HG03066 (cell line): ENCODE results near the gene RABEP2.
"Not testable (repeated sequence)": the region's sequence is repeated elsewhere in the genome, so short reads cannot be mapped to it uniquely, and the experiment has no call there.

ENCODE experiments used
- ATAC-seq: cut with Tn5 transposase; IDR thresholded peaks from one replicate; pipeline ENCODE4 v1.9.1; 2021; ENCODE audit warnings: low read depth; ENCODE audit not compliant: unreplicated experiment

Gene RABEP2

GRCh38 chr16:28880955-28881354 is 44.1 kb downstream of the RABEP2 start:
- no peak for ATAC-seq

DNA sequence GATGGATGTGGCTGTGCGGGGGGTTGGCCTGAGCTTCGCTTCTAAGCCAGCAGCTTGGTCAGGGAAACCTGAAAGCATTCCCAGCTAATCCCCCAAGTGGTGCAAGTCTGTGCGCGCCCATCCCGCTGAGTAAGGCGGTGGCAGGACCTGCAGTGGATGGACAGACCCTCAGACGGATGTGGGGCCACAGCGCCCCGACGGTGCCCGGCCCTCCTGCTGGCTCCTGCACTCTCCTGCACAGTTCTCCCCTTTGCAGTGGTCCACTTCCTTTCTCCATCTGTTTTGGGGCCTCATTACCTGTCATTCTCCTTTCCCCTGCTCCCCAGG is 44.5 kb downstream of the RABEP2 start:
- ATAC-seq = no peak

DNA sequence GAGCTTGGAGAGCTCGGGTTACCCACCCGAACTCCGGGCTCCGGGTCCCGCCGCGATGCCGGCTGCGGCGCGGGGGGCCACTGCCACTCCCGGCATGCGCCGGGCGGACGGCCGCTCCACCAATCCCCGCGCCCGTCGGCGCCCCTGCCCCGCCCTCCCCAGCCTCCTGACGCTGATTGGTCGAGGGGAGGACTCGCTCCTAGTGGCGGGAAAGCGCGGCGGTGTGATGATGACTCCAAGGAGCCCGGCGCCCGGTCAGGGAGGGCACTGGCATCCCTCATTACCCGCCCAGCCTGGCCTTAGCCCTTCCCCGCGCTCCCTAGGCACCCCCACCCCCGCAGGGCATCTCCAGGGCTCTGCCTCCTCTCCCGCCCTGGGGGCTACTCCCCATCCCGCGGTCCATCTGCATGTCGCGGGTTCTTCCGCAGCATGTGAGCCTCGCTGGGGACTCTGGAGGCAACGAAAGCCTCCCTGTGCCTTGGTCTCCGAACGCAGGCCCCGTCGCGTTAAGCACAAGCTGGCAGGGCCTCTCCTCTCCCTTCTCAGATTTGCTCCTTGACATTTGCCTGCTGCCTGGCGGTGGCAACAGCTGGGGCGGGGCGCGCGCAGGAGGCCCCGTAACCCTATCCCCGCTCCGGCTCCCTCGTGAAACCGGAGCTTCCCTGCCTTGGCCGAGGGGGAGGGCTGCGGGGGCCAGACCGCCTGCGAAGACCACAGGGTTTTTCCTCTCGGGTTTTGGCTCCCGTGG is 45.0 kb downstream of the RABEP2 start:
- ATAC-seq = no peak

DNA sequence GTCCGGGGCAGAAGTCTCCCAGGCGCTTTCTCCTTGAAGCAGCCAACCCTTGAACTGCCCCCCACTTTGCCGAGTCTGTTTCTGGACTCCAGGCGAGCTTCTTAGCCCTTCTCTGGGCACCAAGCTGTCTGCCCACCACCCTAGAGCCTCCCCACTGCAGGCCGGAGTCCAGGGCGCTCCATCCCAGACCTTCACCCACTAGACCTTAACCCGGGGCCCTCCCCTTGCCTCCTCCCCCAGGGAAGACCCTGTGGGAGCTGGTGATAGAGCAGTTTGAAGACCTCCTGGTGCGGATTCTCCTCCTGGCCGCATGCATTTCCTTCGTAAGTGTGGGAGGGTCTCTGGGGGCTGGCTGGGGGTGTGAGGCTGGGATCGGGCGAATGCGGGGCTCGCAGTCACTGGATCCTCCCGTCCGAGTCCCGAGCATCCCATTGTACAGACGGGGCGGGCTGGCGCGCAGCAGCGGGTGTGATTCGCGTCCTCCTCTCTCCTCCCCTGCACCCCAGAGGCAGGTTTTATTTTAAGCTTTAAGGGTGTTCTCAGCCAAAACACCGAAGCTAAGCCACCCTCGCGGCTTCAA is 45.7 kb downstream of the RABEP2 start:
- ATAC-seq = no peak

DNA sequence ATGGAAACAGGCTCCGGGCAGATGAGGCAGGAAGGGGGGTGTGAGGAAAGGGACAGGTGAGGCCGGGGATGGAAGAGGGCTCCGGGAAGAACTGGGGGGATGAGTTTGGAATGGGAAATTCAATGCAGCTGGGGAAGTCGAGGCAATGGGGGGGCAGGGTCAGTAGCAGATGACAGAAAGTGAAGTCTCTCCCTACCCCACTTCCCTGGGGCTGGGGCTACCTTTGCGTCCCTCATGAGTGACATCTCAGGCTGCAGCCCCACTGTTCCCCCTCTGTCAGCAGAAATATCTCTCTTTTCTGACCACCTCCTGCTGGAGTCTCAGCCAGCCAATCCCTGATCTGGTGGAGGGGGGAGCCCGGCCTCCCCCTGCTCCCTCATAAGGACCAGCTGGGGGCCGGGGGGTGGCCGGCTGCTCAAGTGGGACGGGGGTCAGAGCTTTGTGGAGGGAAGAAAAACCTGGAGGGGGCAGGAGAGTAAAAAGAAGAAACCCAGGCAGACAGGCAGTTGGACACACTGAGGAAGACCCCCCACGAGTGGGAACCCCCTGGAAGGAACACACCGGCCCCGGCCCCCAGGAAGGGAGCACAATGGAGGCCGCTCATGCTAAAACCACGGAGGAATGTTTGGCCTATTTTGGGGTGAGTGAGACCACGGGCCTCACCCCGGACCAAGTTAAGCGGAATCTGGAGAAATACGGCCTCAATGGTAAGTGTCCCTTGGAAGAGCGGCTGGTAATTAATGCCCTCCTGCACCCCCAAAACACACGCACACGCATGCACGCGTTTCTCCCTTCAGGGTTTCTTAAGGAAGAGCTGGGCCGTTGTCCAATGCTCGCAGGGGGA is 46.7 kb downstream of the RABEP2 start, which contains the start of gene ATP2A1:
TSS of gene ATP2A1 (plus strand) at position 406 of the 844 bp plus-strand sequence. CDS start at position 590, 184 bp downstream.
- ATAC-seq = no peak

DNA sequence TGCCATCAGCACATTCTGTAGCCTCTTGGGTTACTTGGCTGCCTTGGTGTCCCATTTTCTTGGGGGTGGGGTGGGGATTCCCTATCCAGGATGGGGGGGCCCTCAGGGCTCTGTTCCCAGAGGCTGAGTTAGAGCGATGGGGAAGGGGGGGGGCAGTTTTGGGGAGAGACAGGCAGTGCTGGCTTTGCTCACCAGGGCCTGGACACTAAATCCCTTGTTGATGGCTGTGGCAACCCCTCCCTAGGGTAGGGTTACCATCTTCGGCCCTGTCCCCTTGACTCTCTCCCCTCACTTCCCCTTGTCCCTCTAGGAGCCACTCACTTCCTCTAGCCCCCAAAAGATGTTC is 47.4 kb downstream of the RABEP2 start:
- no peak for ATAC-seq

DNA sequence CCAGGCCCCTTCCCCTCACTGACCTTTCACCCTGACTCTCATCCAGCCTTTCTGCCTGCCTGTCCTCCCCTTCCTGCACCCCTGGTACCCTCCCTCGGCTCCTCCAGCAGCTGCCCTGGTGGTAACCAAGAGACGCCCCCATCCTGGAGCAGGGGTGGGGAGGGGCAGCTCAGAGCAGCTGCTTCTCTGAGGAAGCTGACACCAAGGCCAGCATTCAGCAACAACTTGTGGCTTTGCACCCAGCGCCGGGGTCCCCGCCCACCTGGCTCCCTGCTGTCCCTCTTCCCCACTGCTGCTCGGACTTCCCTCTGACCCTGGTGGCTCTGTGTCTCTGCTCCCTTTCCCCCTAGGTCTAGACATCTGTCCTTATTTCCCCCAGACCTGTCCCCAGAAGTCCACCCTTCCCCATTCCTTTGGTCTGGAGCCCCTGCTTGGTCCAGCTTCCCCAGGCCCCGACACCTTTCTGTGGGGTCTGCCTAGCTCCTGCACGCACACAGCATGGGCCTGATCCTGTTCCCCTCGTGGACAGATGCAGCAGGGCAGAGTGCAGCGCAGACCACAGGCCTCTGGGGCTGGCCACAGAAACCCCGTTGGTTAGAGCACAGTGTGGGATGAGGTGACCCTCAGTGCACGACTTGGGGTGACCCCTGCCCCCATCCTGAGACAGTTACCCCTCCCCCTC is 47.9 kb downstream of the RABEP2 start:
- no peak for ATAC-seq

DNA sequence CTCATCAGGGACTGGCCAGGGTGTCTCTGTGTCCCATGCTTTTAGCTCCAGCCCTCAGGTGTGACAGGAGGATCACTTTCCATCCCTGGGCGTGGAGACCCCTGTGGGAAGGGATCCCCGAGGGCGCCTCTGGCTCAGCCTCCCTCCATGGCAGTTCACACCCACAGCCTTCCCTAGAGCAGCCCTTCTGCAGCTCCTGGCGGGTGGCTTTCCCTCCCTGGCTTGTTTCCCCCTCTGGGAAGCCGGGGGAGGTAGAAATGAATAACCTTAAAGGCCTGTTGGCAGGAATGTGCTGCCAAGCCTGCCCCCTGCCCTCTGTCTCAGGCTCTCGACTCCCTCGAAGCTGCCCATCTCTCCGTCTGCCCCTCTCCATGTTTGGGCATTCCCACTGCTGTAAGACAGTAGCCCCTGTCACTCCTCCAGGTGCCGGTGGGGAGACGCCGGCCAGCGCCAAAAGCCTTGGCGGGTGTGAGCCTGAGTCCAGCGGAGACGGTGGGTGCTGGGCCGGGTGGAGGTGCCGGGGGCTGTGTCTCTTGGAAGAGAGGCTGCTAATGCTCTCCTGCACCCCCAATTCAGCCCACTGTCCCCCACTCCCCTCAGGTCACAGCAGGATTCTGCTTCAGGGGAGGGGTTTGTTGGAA is 48.9 kb downstream of the RABEP2 start:
- no peak for ATAC-seq

DNA sequence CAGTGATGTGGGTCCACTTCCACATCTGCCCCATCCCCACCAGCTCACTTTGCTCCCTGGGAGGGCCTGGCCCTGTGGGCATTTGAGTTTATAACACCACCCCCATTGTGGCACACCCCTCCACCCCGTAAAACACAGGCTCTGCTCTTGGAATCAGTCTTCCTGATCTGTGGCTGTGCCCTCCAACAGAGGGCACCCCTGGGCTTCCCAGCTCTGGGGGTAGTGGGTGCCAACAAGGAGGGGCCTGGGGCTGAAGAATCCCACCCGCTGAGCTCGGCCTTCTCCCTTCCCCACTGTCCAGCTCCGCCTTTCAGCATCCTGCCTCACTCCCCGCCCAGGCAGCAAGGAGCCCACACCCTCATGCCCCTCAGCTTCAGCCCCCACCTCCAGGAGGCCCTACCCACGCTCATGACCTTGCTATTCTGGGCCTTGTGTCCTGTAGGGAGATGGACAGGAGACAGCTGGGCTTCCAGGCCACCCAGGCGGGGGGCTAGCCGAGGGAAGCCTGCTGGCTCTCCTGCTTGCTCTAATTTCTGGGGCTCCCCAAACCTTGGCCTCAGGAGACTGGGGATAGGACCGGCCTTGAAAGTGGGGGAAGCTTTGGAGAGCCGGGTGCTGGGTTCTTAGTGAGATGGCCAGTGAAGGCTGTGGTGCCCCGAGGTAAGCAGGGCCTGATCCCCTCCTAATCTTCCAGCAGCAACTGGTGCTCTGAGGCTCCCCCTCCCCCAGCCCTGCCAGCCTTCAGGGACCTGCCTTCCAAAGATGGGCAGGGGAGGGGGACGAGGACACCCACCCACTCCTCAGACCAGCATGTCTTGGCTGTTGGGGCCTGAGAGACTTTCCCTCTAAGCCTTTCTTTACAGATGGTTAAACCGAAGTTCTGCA is 49.7 kb downstream of the RABEP2 start:
- no peak for ATAC-seq

DNA sequence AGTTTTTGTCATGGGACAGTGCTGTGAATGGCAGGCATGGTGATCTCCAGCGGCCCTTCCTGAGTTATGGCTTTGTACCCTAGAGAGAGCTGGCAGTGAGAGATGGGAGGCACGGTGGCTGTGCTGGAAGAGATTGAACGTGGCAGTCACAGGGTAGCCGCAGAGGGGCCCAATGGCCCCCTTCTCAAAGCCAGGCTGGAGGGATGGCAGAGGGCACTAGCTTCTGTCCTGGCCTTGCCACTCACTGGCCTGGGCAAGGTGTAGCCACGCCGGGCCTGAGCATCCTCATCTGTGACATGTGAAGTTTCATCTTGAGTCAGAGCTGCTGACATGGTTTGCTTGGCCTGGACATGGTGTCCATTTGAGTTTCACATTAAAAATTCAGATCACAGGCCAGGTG is 50.6 kb downstream of the RABEP2 start:
- no peak for ATAC-seq

DNA sequence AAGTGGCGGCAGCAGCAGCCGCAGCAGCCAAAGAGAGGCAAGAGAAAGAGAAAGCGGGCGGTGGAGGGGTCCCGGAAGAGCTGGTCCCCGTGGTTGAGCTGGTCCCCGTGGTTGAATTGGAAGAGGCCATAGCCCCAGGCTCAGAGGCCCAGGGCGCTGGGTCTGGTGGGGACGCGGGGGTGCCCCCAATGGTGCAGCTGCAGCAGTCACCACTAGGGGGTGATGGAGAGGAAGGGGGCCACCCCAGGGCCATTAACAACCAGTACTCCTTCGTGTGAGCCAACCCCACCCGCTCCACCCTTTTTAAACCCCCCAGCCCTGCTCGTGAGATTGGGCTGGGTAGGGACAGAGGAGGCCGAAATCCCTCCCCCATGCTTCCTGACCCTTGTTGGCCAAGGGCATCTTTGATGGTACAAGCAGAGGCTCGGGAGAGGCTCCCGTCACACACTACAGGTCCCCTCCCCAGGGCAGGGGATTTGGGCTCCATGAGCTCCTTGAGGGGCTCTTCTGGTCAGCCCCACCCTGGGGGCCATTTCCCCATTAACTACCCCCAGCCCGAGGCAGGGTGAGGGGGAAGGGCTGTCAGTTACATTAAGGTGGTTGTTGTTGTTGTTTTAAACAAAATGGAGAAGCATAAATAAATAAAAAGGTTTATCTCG is 51.4 kb downstream of the RABEP2 start:
- ATAC-seq = no peak

DNA sequence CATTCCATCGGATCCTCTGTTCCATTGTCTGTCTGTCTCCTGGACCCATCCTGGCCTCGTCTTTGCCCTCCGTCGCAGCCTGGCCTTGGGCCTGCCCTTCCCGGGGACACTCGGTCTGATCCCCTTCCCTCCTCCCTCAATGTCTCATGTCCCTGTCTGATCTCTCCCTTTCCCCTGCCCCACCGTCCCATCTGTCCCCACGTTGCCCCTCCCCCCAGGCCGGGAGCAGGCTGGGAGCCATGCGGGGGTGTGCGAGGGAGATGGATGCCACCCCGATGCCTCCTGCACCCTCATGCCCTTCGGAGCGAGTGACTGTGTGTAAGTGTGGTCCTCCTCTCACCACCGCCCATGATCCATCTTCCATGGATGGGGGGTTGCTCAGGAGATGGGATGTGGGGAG is 52.1 kb downstream of the RABEP2 start:
- no peak for ATAC-seq

DNA sequence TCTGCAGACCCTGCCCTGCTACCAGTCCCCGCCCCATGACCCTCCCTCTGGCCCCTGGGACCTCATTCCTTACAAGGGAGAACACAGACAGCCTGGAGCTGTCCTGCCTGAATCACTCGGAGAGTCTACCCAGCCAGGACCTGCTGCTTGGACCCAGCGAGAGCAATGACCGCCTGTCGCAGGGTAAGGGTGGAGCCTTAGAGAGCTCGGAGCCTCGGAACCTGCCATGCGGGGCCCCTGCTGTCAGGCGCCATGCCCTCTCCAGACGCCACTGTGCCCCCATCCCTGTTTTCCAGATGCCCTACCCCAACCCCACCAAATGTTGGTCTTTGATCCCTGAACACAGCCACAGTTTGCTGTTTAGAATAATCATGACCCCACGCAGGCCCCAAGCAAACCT is 55.8 kb downstream of the RABEP2 start:
- ATAC-seq = no peak

GRCh38 chr16:28867646-28868045 is 57.4 kb downstream of the RABEP2 start:
- ATAC-seq = not testable (repeated sequence)

- no peak for ATAC-seq
Observed at GRCh38 chr16:28867241-28867640, 57.8 kb downstream of the RABEP2 start.

GRCh38 chr16:28866454-28866804 is 58.6 kb downstream of the RABEP2 start:
- ATAC-seq = no peak

DNA sequence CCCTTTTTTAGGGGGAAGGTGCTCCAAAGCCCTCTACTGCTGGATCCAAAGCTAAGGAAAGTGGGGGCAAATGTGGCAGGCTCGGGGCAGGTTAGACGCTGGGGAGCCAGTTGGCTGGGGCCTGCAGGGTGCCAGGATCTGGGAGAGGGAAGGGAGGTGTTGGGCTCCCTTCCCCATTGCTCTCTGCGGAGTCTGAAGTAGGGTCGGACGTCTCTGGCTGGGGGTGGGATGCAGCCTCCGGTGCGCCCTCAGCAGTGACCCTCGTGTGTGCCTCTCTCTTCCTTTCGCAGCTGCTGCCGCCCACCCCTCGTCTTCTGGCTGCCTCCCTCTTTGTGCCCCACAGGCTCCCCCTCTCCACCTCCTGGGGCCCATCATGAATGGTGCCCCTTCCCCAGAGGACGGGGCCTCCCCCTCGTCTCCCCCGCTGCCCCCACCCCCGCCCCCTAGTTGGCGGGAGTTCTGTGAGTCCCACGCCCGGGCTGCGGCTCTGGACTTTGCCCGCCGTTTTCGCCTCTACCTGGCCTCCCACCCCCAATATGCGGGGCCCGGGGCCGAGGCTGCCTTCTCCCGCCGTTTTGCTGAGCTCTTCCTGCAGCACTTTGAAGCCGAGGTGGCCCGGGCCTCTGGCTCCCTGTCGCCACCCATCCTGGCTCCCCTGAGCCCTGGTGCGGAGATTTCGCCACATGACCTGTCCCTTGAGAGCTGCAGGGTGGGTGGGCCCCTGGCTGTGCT is 59.1 kb downstream of the RABEP2 start:
- no peak for ATAC-seq

DNA sequence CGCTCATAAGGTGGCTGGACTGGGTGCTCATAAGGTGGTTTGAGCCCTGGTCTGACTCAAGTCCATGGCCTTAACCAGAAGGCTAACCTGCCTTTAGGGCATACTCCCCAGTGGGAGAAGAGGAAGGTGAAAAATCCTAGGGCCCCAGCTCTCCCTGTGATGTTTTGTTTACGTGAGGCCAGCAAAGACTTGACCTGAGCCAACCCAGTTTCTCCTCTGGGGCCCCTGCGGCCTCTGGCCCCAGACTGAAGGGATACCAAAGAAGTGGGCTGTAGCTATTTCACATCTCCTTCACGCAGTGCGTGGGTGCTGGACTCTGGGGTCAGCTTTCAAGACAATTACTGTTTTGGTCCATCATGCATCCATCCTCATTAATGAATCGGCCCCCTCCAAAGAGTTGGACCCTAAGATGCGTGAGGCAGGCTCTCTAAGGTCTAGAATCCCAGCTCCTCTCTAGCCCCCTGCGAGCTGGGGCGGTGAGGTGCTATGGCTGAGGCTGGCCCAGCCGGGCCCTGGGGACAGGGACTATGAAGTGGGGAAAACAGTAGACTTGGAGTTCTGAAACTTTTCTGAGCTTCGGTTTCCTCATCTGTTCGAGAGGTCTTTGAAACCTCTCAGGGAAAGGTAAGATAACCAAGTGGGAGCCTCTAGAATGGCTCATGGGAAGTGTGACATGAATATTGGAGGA is 59.9 kb downstream of the RABEP2 start:
- no peak for ATAC-seq
